K562 (cell line): Measurements from ENCODE around the gene MED20. TPM values are rescaled to one million over a fixed set of nuclear protein-coding genes. Genes with fewer than 3 reads are reported as not detected.

Source experiments
- ASH1L ChIP-seq: fragments of 450-650 bp; IDR thresholded peaks from 2 replicates; pipeline ENCODE4 v1.6.1; 2018; ENCODE audit warnings: borderline replicate concordance, mild to moderate bottlenecking, low read depth; ENCODE audit not compliant: partially characterized antibody
- FOXP1 ChIP-seq: sonication (generic); formaldehyde crosslinking; IDR thresholded peaks from 2 replicates; pipeline ENCODE4 v1.8.0; 2022; ENCODE audit warnings: mild to moderate bottlenecking, missing genetic modification reagents
- NR1H2 ChIP-seq: sonication (generic); formaldehyde crosslinking; IDR thresholded peaks from 2 replicates; pipeline ENCODE4 v1.4.0; 2020; ENCODE audit warnings: mild to moderate bottlenecking, missing genetic modification reagents
- SNRNP70 ChIP-seq: fragments of 200-400 bp; formaldehyde crosslinking; optimal IDR thresholded peaks from 2 replicates; pipeline ENCODE3; 2017; ENCODE audit warnings: low read depth, low read length
- XRCC4 ChIP-seq: IDR thresholded peaks from one replicate; pipeline ENCODE4 v1.6.1; 2011; ENCODE audit not compliant: insufficient read depth, insufficient read length; ENCODE audit errors: extremely low read depth
- ZBTB40 ChIP-seq, 2 experiments: fragments of 450-650 bp in 1 of 2; sonication (generic) in 1 of 2; formaldehyde crosslinking in 1 of 2; IDR thresholded peaks; 2 replicates each; pipeline versions ENCODE4 v1.7.1 to v1.9.0; 2016 to 2022; ENCODE audit warnings: inconsistent platforms in 1 of 2, mild to moderate bottlenecking in 1 of 2, missing genetic modification reagents in 1 of 2
- ZBTB7A ChIP-seq: IDR thresholded peaks from 2 replicates; pipeline ENCODE4 v1.6.1; 2011; ENCODE audit warnings: low read depth, mild to moderate bottlenecking, low read length, moderate library complexity, borderline replicate concordance; ENCODE audit not compliant: control insufficient read depth
- ZNF407 ChIP-seq: fragments of 450-650 bp; IDR thresholded peaks from 2 replicates; pipeline ENCODE4 v1.6.1; 2016; ENCODE audit warnings: low read depth
- polyA plus RNA-seq, 8 experiments: library from polyadenylated mRNA; depleted of rRNA in 4 of 8; stranded (reverse) in 5 of 8; unstranded in 3 of 8; fragments of >200 nt; fragmentation: Nextera tagmentation in 2 of 8; fragmentation: Illumina TruSeq in 1 of 8; extraction: Ambion mirVana in 2 of 8; extraction: Trizol in 1 of 8; gene quantifications; 2 replicates each; pipeline versions ENCODE4 v1.2.1 to v1.2.3, GENCODE V29; 2011 to 2014; ENCODE audit warnings: inconsistent platforms in 1 of 8, missing spikeins in 1 of 8
- total RNA-seq, 7 experiments: library from RNA; depleted of rRNA in 6 of 7; stranded (reverse); fragments of >200 nt in 6 of 7; fragmentation: Illumina TruSeq in 2 of 7; extraction: Trizol in 2 of 7; gene quantifications; 2 replicates each; pipeline versions ENCODE4 v1.2.1 to v1.2.3, GENCODE V29; 2011 to 2021; ENCODE audit warnings: low replicate concordance in 1 of 7

The MED20 gene
- total and polyA plus RNA-seq, 9 of the 15 experiments (the other 6 are each of a cell fraction or from before 2014, with no cell fraction given) = 27.3 to 80.9 (median 46.0) TPM

- TF ChIP-seq ZBTB40 (IDR thresholded peaks at IDR 0.05) (no peak), ZBTB40 (CRISPR knock-in tag; IDR thresholded peaks at IDR 0.05) (no peak), ZNF407 (no peak), NR1H2 (CRISPR knock-in tag) (no peak), XRCC4 (no peak), ZBTB7A (no peak), ASH1L (no peak), SNRNP70 (no peak), FOXP1 (CRISPR knock-in tag) (no peak)
Observed at GRCh38 chr6:41939848-41940758, 19.2 kb upstream of the MED20 start (continued).
